ENCODE results near the gene HOXA3. TPM values are rescaled to one million over a fixed set of nuclear protein-coding genes. Genes with fewer than 3 reads are reported as not detected.

The HOXA3 gene
- total and polyA plus RNA-seq, 2 of the 8 experiments (the other 6 are each of a cell fraction or from before 2014, with no cell fraction given): not detected

DNA sequence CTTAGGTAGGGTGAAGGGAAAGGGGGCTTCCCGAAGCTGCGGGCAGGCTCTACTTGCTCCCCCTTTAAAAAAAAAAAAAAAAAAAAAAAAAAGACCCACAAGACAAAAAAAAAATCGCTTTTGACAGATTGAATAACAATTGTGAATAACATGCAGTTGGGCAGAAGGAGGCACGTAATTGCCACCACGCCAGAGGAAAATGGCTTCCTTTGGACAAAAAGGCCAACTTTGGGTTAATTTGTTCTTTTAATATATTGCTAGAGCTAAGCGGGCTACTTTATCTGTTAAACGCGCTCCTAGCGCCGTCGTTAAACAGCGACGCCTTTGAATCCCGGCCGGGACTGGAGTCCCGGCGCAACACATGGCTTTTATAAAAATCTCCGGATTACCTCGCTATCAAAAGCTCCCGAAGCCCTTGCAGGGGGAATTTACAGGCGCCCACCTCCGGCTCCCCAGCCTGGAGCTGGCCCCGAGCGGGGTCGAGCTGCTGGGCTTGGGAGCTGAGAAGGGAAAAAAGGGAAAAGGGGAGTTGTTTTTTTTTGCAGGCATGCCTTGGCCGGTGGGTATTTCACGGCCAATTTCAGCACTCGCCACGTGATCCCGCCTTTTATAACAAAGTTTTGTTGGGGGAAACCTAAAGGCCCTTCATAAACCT is 31.4 kb upstream of the HOXA3 start:
- Histone ChIP-seq H2AK5ac (ENCODE audit: low read depth, low read length) (no peak overlapping the region), H3K4me3 (ENCODE audit: extremely low read depth in 1 of 4, insufficient read depth in 2 of 4, low read depth in 3 of 4, low read length in 4 of 4) (peak overlapping the region in 1 of 4 experiments; percentile 27; a peak in 2 of 8 replicates), H3K23ac (ENCODE audit: insufficient read length) (no peak overlapping the region), H3K9me3 (ENCODE audit: insufficient read depth in 2 of 2, low read depth in 1 of 2, low read length in 1 of 2) (no peaks in the 10 kb centered on the region; a peak in 1 of 4 replicates), H3K79me1 (ENCODE audit: low read depth, low read length) (no peaks in the 10 kb centered on the region), H3K4ac (replicated peaks; ENCODE audit: insufficient read length, low read depth, low read length) (no peak overlapping the region), H4K5ac (ENCODE audit: insufficient read length, low read depth, low read length) (no peak overlapping the region), H3K56ac (replicated peaks; ENCODE audit: insufficient read length, low read depth, low read length) (no peak overlapping the region), H3K36me3 (ENCODE audit: control insufficient read depth in 2 of 4, insufficient read depth in 4 of 4, low read length in 3 of 4) (peaks cover 0 to 5% (median 0%) of the 10 kb centered on the region in 4 experiments; a peak in 1 of 8 replicates), H3K27me3 (replicated peaks in 1 of 4; ENCODE audit: control insufficient read depth in 3 of 4, extremely low read depth in 1 of 4, insufficient read depth in 3 of 4, low read length in 3 of 4) (peaks cover 97 to 100% (median 99%) of the 10 kb centered on the region in 4 experiments), H4K91ac (replicated peaks; ENCODE audit: insufficient read length, low read length) (no peak overlapping the region), H3K18ac (ENCODE audit: extremely low read depth, low read length) (no peak overlapping the region), H3K79me2 (ENCODE audit: control insufficient read depth in 1 of 2, insufficient read depth in 2 of 2, low read length in 2 of 2) (no peaks in the 10 kb centered on the region), H2AFZ (ENCODE audit: low read length) (no peak overlapping the region), H3K27ac (ENCODE audit: low read depth, low read length) (no peak overlapping the region), H3K14ac (ENCODE audit: insufficient read length) (no peak overlapping the region), H2BK20ac (ENCODE audit: low read length) (no peak overlapping the region), H2BK12ac (ENCODE audit: low read depth, low read length) (no peak overlapping the region), H3K23me2 (ENCODE audit: low read depth, low read length) (no peaks in the 10 kb centered on the region), H2BK5ac (ENCODE audit: low read depth, low read length) (no peak overlapping the region), H3K4me1 (replicated peaks in 1 of 4; ENCODE audit: control insufficient read depth in 3 of 4, insufficient read depth in 4 of 4, low read length in 3 of 4) (peaks cover 0 to 21% (median 13%) of the 10 kb centered on the region in 4 experiments; a peak in 6 of 7 replicates), H2BK15ac (ENCODE audit: low read length) (no peak overlapping the region), H3K9ac (replicated peaks in 1 of 4; ENCODE audit: extremely low read depth in 1 of 4, low read depth in 3 of 4, low read length in 3 of 4) (no peak overlapping the region), H4K20me1 (replicated peaks in 1 of 2; ENCODE audit: control insufficient read depth in 1 of 2, insufficient read depth in 2 of 2, low read length in 2 of 2) (peaks cover 41 to 47% of the 10 kb centered on the region in 2 experiments), H4K8ac (ENCODE audit: extremely low read depth, insufficient read depth, low read length) (no peak overlapping the region), H3K4me2 (ENCODE audit: insufficient read depth in 1 of 2, low read depth in 2 of 2, low read length in 2 of 2) (peak overlapping the region in 1 of 2 experiments; percentile 33; a peak in 1 of 4 replicates), H2BK120ac (replicated peaks; ENCODE audit: low read depth, low read length) (no peak overlapping the region)
- WGBS, 2 experiments (ENCODE audit: extremely low coverage in 1 of 2, insufficient coverage in 1 of 2, insufficient read length in 1 of 2, insufficient replicate concordance in 2 of 2, low coverage in 1 of 2, low lambda C conversion rate in 2 of 2, missing lambda C conversion rate in 1 of 2): 7% methylated on average over 29 of the region's 30 CpGs; no CpG with 5 or more reads in 1 of the 2 experiments
- DNase-seq (ENCODE audit: low read depth in 1 of 2, low spot score in 2 of 2): peak in 1 of 2 experiments; percentile 49
- no peak for FAIRE-seq
- POLR2A ChIA-PET (ENCODE audit: partially characterized antibody): interaction anchor here (1.2 kb wide), 1 partner anchor 64 kb away, joined by 3 read pairs; no protein-coding TSS in a partner anchor
- CTCF ChIA-PET (ENCODE audit: partially characterized antibody): interaction anchor here (0.6 to 9.1 kb wide), 10 partner anchors 9 to 780 kb away, joined by 3 to 64 read pairs (median 4); partner anchors contain the start of genes HIBADH, HOXA10 and HOXA5
- no peak for TF ChIP-seq SRF (IDR thresholded peaks at IDR 0.05; ENCODE audit: low read depth, low read length)
- no peak for TF ChIP-seq NRF1 (IDR thresholded peaks at IDR 0.05; ENCODE audit: low read depth, low read length)
- no peak for TF ChIP-seq SP1 (IDR thresholded peaks at IDR 0.05; ENCODE audit: low read depth, low read length)
- TF ChIP-seq SAP30 (IDR thresholded peaks at IDR 0.05; ENCODE audit: insufficient read depth, insufficient replicate concordance, low read length): no peak
- no peak for TF ChIP-seq TEAD4 (IDR thresholded peaks at IDR 0.05; ENCODE audit: low read depth, low read length)
- peak; percentile 99 for TF ChIP-seq RNF2 (IDR thresholded peaks at IDR 0.05; ENCODE audit: borderline replicate concordance, low read depth, low read length, missing control alignments, poor library complexity, severe bottlenecking)
- TF ChIP-seq, protein P1, sequence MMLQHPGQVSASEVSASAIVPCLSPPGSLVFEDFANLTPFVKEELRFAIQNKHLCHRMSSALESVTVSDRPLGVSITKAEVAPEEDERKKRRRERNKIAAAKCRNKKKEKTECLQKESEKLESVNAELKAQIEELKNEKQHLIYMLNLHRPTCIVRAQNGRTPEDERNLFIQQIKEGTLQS (IDR thresholded peaks at IDR 0.05; ENCODE audit: insufficient read depth, low read depth, low read length): no peak
- TF ChIP-seq EGR1 (IDR thresholded peaks at IDR 0.05; ENCODE audit: borderline replicate concordance, low read depth, low read length): no peak
- TF ChIP-seq SP2 (IDR thresholded peaks at IDR 0.05; ENCODE audit: low read length): no peak
- TF ChIP-seq EZH2 (IDR thresholded peaks at IDR 0.05; ENCODE audit: low read depth, low read length, severe bottlenecking): peak; percentile 95
- no peak for TF ChIP-seq GABPA (IDR thresholded peaks at IDR 0.05; ENCODE audit: borderline replicate concordance, insufficient read depth, low read length)
